Lower lobe of right lung (tissue), 2 donors: ENCODE results near the gene CTDSP2. TPM values are rescaled to one million over a fixed set of nuclear protein-coding genes. Genes with fewer than 3 reads are reported as not detected.

Source experiments
- ATAC-seq, 2 donors: fragments of 200-7000 bp; cut with Tn5 transposase; one replicate each; pipeline ENCODE4 v1.9.1; 2020 to 2022; ENCODE audit warnings: mild to moderate bottlenecking in 2 of 2, moderate library complexity in 2 of 2
- DNase-seq: peaks from one replicate; pipeline ENCODE4 v3.0.0-alpha.2; 2020
- H3K27ac ChIP-seq: fragments of 200-600 bp; one replicate; pipeline ENCODE4 v1.8.0; 2022
- H3K27me3 ChIP-seq: fragments of 200-600 bp; one replicate; pipeline ENCODE4 v1.8.0; 2022; ENCODE audit warnings: low read depth
- H3K36me3 ChIP-seq: fragments of 200-600 bp; one replicate; pipeline ENCODE4 v1.8.0; 2022; ENCODE audit warnings: mild to moderate bottlenecking
- H3K4me1 ChIP-seq: fragments of 200-600 bp; one replicate; pipeline ENCODE4 v1.8.0; 2022
- H3K4me3 ChIP-seq: fragments of 200-600 bp; one replicate; pipeline ENCODE4 v1.8.0; 2022; ENCODE audit warnings: mild to moderate bottlenecking
- H3K9me3 ChIP-seq: fragments of 200-600 bp; one replicate; pipeline ENCODE4 v1.8.0; 2022
- CTCF ChIP-seq: fragments of 200-600 bp; IDR thresholded peaks from one replicate; pipeline ENCODE4 v1.8.0; 2022; ENCODE audit warnings: antibody characterized with exemption, mild to moderate bottlenecking
- intact Hi-C: fragments of 100-400 bp; cut with DNase I; formaldehyde crosslinking; loops from one replicate; pipeline ENCODE4 v1.11.0; 2022
- total RNA-seq: library from RNA; stranded (reverse); fragmentation: NEBNext Ultra II Directional; extraction: Animal tissue kit (Norgen Biotek cat#: 25700); gene quantifications from one replicate; pipeline ENCODE4 v1.2.1, GENCODE V29; 2021
- donor health status: DM: no; HTN: yes; CAD: no; lungs with severe emphysema.

The CTDSP2 gene
- total RNA-seq, 1 donor from 2014 or later = 220 TPM

DNA sequence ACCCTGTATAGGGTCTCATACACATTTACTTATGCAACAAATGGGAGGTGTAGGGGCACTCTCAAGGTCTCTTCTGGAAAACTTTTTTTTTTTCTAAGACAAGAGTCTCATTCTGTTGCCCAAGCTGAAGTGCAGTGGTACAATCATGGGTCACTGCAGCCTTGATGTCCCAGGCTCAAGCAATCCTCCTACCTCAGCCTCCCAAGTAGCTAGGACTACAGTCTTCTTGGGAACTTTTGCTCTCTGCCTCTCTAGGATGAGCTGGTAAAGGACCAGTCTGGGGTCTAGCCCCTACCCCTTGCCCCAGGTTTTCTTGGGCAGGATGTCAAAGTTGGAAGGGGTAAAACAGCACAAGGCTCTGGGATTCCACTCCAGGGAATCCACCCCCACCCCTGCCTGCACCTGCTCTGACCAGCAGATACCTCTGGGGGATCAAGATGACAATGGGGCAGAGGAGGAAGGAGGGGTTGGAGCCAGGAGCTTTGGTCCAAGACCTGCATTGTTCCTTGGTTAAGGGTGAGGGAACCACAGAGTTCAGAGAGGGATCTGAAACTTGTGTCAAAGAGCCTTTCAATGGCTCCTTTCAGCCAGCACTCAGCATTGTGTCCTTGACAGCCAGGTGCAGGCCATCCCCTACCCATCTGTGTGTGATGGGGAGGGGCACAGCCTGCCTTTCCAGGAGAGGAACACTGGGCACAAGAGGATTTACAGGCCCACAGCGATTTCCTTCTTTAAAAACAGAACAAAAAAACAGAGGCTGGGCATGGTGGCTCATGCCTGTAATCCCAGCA lies 12.2 kb downstream of the CTDSP2 start:
- Histone ChIP-seq H3K27ac (peak overlapping the region; percentile 67), H3K27me3 (no peaks in the 10 kb centered on the region), H3K36me3 (peaks cover 21% of the 10 kb centered on the region), H3K4me3 (no peak overlapping the region), H3K4me1 (peaks cover 100% of the 10 kb centered on the region), H3K9me3 (no peaks in the 10 kb centered on the region)
- no peak for TF ChIP-seq CTCF
- DNase-seq (no peak), ATAC-seq (no peak)
- intact Hi-C loops = loop anchor here (10.0 kb wide), 1 partner anchor 61 kb away; no protein-coding TSS in a partner anchor

DNA sequence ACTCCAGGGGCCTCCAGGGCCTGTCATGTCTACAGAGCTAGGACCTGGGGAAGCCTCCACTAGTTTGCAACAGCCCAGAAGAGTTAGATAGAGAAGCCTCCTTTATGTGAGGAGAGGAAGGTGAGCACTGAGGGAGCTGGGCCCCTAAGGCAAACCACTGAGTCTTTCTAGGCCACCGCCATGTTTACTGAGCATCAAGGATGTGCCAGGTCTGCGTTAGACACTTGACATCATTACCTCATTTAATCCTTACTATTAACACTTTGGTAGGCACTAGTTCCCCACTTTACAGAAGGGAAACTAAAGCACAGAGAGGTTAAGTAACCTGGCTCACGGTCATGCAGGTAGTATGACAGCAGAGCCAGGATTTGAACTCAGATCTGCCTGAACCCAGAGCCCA lies 12.9 kb downstream of the CTDSP2 start:
- no peak for TF ChIP-seq CTCF
- DNase-seq (no peak), ATAC-seq (no peak)
- no peaks in the 10 kb centered on the region for H3K27me3 ChIP-seq
- no peaks in the 10 kb centered on the region for H3K9me3 ChIP-seq
- H3K36me3 ChIP-seq = peaks cover 28% of the 10 kb centered on the region
- H3K27ac ChIP-seq = peak overlapping the region; percentile 12
- H3K4me1 ChIP-seq = peaks cover 100% of the 10 kb centered on the region
- H3K4me3 ChIP-seq = no peak overlapping the region
- intact Hi-C loops = loop anchor here (10.0 kb wide), 1 partner anchor 61 kb away; no protein-coding TSS in a partner anchor

DNA sequence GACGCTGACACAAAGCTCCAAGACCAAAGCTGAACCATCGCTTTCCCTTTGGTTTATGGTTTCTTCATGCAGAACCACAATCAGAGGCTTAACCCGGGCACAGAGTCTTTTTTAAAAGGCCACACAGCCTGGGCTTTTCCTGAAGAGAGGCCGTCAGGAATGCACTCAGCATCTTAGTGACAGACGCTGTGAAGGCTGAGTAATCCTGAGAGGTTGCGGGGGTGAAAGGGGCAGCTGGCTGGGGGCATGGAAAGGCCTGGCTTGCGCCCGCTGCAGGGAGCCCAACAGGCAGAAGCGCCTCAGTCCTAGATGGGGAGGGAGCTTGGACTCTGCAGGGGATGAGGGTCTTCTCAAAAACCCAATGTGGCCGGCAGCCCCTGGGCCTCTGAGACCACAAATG lies 13.6 kb downstream of the CTDSP2 start:
- peaks cover 100% of the 10 kb centered on the region for H3K4me1 ChIP-seq
- H3K27me3 ChIP-seq = no peaks in the 10 kb centered on the region
- peaks cover 35% of the 10 kb centered on the region for H3K36me3 ChIP-seq
- DNase-seq = no peak
- no peaks in the 10 kb centered on the region for H3K9me3 ChIP-seq
- ATAC-seq = peak in 1 of 2 donors; percentile 43
- no peak for TF ChIP-seq CTCF
- peak overlapping the region; percentile 13 for H3K4me3 ChIP-seq
- intact Hi-C loops = loop anchor here (10.0 kb wide), 1 partner anchor 62 kb away; no protein-coding TSS in a partner anchor
- peak overlapping the region; percentile 12 for H3K27ac ChIP-seq

DNA sequence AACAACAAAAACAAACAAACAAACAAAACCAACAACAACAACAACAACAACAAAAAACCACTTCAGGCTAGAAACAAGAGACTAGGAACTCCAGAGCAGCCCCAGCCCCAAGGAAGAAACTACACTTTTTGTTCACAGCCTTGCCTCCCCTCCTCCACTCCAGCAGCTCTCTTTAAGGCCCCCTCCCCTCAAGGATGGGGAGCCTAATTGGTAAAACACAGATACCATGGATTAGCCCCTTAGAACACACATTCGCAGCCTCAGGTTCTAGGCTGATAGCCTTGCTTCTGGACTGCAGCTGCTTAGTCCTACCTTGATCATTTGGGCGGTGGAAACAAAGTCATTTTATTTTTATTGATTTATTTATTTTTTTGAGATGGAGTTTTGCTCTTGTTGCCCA lies 16.1 kb downstream of the CTDSP2 start:
- no peaks in the 10 kb centered on the region for H3K9me3 ChIP-seq
- H3K4me1 ChIP-seq = peaks cover 78% of the 10 kb centered on the region
- peaks cover 60% of the 10 kb centered on the region for H3K36me3 ChIP-seq
- no peak for TF ChIP-seq CTCF
- DNase-seq = no peak
- H3K27me3 ChIP-seq = no peaks in the 10 kb centered on the region
- H3K27ac ChIP-seq = peak overlapping the region; percentile 47
- no peak for ATAC-seq
- intact Hi-C loops = loop anchor here (10.0 kb wide), 1 partner anchor 64 kb away; no protein-coding TSS in a partner anchor
- H3K4me3 ChIP-seq = no peak overlapping the region

DNA sequence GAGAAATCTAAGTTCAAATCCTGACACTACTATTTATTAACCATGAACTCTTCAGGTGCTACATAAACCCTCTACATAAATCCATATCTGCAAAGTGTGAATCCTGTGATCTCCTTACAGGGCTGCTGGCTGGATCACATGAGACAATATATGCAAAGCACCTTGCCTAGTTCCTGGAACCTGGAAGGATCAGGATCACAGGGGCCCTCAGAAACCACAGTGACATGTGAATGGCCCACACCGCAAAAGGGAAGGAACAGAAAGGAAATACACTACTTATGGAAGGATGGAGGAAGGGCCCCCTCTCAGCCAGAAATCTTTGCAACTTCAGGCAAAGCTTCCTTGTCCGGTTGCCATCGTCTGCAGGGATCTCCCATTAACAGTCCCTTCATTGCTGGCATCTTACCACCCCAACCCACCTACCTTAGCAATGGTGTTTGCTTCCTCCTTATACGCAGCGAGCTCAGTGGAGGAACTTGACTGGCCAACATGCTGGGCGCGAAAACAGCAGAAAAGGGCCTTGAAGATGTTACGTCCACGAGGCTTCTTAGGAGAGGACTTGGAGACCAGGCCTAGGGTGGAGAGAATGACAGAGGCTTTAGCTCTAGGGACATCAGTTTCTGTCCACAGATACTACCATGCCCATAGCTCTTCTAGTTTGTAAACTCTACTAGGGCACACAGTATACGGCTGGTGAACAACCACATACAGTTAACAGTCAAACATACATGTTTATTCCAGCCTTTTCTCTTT lies 17.3 kb downstream of the CTDSP2 start:
- no peak for TF ChIP-seq CTCF
- peak; percentile 36 for DNase-seq
- no peak for ATAC-seq
- Histone ChIP-seq H3K4me3 (no peak overlapping the region), H3K36me3 (peaks cover 72% of the 10 kb centered on the region), H3K9me3 (no peaks in the 10 kb centered on the region), H3K27ac (peak overlapping the region; percentile 13), H3K4me1 (peaks cover 66% of the 10 kb centered on the region), H3K27me3 (no peaks in the 10 kb centered on the region)
- intact Hi-C loops = no loop called here
